ENCODE measurements around the gene FXYD5.

- TF ChIP-seq CTCF (conservative IDR thresholded peaks at IDR 0.05 in 1 of 2, IDR thresholded peaks at IDR 0.05 in 1 of 2; ENCODE audit: low read depth in 1 of 2, low read length in 2 of 2) (no peak), EZH2 (IDR thresholded peaks at IDR 0.05; ENCODE audit: low read length, missing control alignments) (no peak)
These were observed 39.8 kb downstream of the FXYD5 start for GRCh38 chr19:35194012-35194984.

Data from fibroblast of lung (primary cell).